Chondrocyte (in vitro differentiated cells): ENCODE results near the gene ATP5MC2. TPM values are rescaled to one million over a fixed set of nuclear protein-coding genes. Genes with fewer than 3 reads are reported as not detected.
"Not testable (repeated sequence)": the region's sequence is repeated elsewhere in the genome, so short reads cannot be mapped to it uniquely, and the experiment has no call there.

Experiments used
- DNase-seq: peaks from one replicate; pipeline ENCODE4 v3.0.0; 2021; ENCODE audit warnings: mixed read lengths, low spot score
- H3K27ac Mint-ChIP-seq: one replicate; pipeline ENCODE4 v1.8.0; 2021; ENCODE audit warnings: mild to moderate bottlenecking, moderate library complexity, mixed read lengths; ENCODE audit not compliant: unreplicated experiment
- H3K27me3 Mint-ChIP-seq: 2 replicates; pipeline ENCODE4 v1.8.0; 2021; ENCODE audit warnings: low read depth, mixed read lengths
- H3K36me3 Mint-ChIP-seq: 2 replicates; pipeline ENCODE4 v1.8.0; 2021; ENCODE audit warnings: low read depth, mixed read lengths
- H3K4me1 Mint-ChIP-seq: 2 replicates; pipeline ENCODE4 v1.8.0; 2021; ENCODE audit warnings: low read depth, mild to moderate bottlenecking, mixed read lengths
- H3K4me3 Mint-ChIP-seq: one replicate; pipeline ENCODE4 v1.8.0; 2021; ENCODE audit warnings: mild to moderate bottlenecking, moderate library complexity, mixed read lengths; ENCODE audit not compliant: unreplicated experiment
- H3K9me3 Mint-ChIP-seq: 2 replicates; pipeline ENCODE4 v1.8.0; 2021; ENCODE audit warnings: low read depth, mixed read lengths
- total RNA-seq: library from RNA; stranded (reverse); gene quantifications from 3 replicates; pipeline ENCODE4 v1.2.1, GENCODE V29; 2021
- TF ChIP-seq, protein P1 (sequence below): fragments of 200-600 bp; sonication (generic); IDR thresholded peaks from 2 replicates; pipeline ENCODE4 v1.5.0; 2021; ENCODE audit warnings: antibody characterized with exemption, mild to moderate bottlenecking, moderate library complexity

ATP5MC2 gene
- total RNA-seq, 1 donor from 2014 or later, result 203 TPM

DNA sequence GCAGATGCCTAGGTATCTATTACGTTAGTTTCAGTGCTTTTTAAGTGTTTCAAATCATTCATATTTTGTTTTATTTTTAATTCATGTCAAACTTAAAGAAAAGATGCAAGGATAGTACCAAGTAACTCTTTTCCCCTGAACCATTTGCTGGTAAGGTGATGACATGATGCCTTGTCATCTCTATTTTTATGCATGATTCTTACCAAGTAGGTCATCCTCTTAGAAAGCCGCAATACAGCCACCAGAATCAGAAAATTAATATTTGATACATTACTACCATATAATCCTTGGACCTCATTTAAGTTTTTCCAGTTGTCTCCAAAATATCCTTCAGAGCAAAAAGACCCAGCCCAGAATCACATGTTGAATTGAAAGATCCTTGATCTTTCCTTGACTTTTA, 22.3 kb downstream of the ATP5MC2 start:
- Mint-ChIP-seq H3K9me3 (no peaks in the 10 kb centered on the region), H3K4me3 (no peak overlapping the region), H3K27ac (no peak overlapping the region), H3K27me3 (no peaks in the 10 kb centered on the region), H3K36me3 (no peaks in the 10 kb centered on the region), H3K4me1 (peaks cover 20% of the 10 kb centered on the region)
- TF ChIP-seq, protein P1, sequence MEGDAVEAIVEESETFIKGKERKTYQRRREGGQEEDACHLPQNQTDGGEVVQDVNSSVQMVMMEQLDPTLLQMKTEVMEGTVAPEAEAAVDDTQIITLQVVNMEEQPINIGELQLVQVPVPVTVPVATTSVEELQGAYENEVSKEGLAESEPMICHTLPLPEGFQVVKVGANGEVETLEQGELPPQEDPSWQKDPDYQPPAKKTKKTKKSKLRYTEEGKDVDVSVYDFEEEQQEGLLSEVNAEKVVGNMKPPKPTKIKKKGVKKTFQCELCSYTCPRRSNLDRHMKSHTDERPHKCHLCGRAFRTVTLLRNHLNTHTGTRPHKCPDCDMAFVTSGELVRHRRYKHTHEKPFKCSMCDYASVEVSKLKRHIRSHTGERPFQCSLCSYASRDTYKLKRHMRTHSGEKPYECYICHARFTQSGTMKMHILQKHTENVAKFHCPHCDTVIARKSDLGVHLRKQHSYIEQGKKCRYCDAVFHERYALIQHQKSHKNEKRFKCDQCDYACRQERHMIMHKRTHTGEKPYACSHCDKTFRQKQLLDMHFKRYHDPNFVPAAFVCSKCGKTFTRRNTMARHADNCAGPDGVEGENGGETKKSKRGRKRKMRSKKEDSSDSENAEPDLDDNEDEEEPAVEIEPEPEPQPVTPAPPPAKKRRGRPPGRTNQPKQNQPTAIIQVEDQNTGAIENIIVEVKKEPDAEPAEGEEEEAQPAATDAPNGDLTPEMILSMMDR, result no peak
- DNase-seq, result no peak

DNA sequence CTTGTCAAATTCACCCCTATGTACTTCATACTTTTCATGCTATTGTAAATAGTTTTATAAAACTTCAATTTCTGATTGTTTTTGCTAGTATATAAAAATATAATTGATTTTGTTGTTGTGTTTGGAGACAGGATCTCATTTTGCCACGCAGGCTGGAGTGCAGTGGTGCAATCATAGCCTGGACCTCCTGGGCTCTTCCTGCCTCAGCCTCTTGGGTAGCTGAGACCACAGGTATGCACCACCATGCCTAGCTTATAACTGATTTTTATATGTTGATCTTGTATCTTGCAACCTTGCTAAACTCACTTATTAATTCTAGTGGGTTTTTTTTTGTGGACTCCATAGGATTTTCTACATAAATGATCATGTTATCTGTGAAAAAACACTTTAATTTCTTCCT, 23.5 kb downstream of the ATP5MC2 start:
- Mint-ChIP-seq H3K4me1 (peaks cover 15% of the 10 kb centered on the region), H3K4me3 (no peak overlapping the region), H3K36me3 (no peaks in the 10 kb centered on the region), H3K27me3 (no peaks in the 10 kb centered on the region), H3K27ac (peak overlapping the region; percentile 87), H3K9me3 (no peaks in the 10 kb centered on the region)
- TF ChIP-seq, protein P1, result no peak
- no peak for DNase-seq

DNA sequence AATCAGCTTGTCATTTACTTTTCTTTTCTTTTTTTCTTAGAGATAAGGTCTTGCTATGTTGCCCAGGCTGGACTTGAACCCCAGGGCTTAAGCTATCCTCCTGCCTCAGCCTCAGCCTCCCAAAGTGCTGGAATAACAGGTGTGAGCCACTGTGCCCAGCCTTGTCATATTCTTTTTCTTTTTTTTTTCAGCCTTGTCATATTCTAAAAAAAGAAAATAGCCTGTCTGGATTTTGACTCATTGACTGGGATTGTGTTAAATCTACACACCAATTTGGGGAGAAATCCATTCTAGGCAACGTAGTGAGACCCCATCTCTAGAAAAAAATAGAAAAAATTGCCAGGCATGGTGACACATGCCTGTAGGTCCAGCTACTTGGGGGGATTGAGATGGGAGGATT, 24.1 kb downstream of the ATP5MC2 start:
- peak overlapping the region; percentile 87 for H3K27ac Mint-ChIP-seq
- no peak overlapping the region for H3K4me3 Mint-ChIP-seq
- peaks cover 15% of the 10 kb centered on the region for H3K4me1 Mint-ChIP-seq
- H3K9me3 Mint-ChIP-seq, result no peaks in the 10 kb centered on the region
- H3K36me3 Mint-ChIP-seq, result no peaks in the 10 kb centered on the region
- H3K27me3 Mint-ChIP-seq, result no peaks in the 10 kb centered on the region
- TF ChIP-seq, protein P1, result no peak
- DNase-seq, result no peak

DNA sequence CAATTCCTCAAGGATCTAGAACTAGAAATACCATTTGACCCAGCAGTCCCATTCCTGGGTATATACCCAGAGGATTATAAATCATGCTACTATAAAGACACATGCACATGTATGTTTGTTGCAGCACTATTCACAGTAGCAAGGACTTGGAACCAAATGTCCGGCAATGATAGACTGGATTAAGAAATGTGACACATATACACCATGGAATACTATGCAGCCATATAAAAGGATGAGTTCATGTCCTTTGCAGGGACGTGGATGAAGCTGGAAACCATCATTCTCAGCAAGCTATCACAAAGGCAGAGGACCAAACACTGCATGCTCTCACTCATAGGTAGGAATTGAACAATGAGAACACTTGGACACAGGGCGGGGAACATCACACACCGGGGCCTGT, 29.6 kb downstream of the ATP5MC2 start:
- not testable (repeated sequence) for H3K27me3 Mint-ChIP-seq, H3K27ac Mint-ChIP-seq, H3K4me1 Mint-ChIP-seq, H3K9me3 Mint-ChIP-seq, H3K36me3 Mint-ChIP-seq, H3K4me3 Mint-ChIP-seq, DNase-seq

DNA sequence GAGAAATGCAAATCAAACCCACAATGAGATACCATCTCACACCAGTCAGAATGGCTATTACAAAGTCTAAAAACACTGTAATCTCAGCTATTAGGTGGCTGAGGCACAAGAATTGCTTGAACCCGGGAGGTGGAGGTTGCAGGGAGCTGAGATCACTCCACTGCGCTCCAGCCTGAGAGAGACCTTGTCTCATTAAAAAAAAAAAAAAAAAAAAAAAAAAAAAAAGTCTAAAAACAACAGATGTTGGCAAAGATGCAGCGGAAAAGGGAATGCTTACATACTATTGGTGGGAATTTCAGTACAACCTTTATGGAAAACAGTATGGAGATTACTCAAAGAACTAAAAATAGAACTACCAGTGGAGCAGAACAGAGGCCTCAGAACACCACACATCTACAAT, 30.7 kb downstream of the ATP5MC2 start:
- no peaks in the 10 kb centered on the region for H3K27me3 Mint-ChIP-seq
- peaks cover 2% of the 10 kb centered on the region for H3K9me3 Mint-ChIP-seq
- H3K4me3 Mint-ChIP-seq, result no peak overlapping the region
- H3K27ac Mint-ChIP-seq, result no peak overlapping the region
- no peak for DNase-seq
- TF ChIP-seq, protein P1, result no peak
- peaks cover 8% of the 10 kb centered on the region for H3K4me1 Mint-ChIP-seq
- H3K36me3 Mint-ChIP-seq, result no peaks in the 10 kb centered on the region

DNA sequence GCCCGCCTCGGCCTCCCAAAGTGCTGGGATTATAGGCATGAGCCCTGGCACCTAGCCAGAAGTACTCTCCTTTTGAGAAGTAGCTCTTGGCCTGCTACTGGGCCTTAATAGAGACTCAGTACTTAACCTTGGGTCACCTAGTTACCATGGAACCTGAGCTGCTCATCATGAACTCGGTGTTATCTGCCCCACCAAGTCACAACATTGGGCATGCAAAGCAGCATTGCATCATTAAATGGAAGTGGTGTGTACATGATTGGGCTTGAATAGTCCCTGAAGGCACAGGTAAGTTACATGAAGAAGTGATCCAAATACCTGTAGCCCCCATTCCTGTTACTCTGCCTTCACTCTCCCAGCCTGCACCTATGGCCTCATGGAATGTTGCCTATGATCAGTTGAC, 31.8 kb downstream of the ATP5MC2 start:
- Mint-ChIP-seq H3K4me3 (no peak overlapping the region), H3K4me1 (peaks cover 8% of the 10 kb centered on the region), H3K9me3 (peaks cover 2% of the 10 kb centered on the region), H3K36me3 (no peaks in the 10 kb centered on the region), H3K27ac (no peak overlapping the region), H3K27me3 (no peaks in the 10 kb centered on the region)
- no peak for DNase-seq
- TF ChIP-seq, protein P1, result no peak
